HepG2 (cell line): ENCODE data around the gene FRMD5. TPM values are rescaled to one million over a fixed set of nuclear protein-coding genes. Genes with fewer than 3 reads are reported as not detected.

ENCODE experiments used
- ATAC-seq: fragments of 200-7000 bp; cut with Tn5 transposase; 3 replicates; pipeline ENCODE4 v1.9.1; 2020; ENCODE audit warnings: mild to moderate bottlenecking, moderate library complexity
- BruUV-seq: library from RNA; stranded (reverse); fragments of 400-500 nt; replicated peaks from 2 replicates; lab custom pipeline; 2021; lab: Mats Ljungman, UMichigan
- CTCF ChIA-PET: fragments of 300-600 bp; formaldehyde crosslinking; extraction: SDS; loops from one replicate; lab custom pipeline; 2021; ENCODE audit warnings: low total read pairs, inconsistent platforms, low intra/inter-chr PET ratio; lab: Yijun Ruan, JAX
- POLR2A ChIA-PET: fragments of 350-600 bp; sonication (Branson Sonifier 250); formaldehyde crosslinking; loops from one replicate; lab custom pipeline; 2020; ENCODE audit warnings: antibody characterized with exemption, inconsistent platforms; lab: Yijun Ruan, JAX
- DNase-seq: peaks from one replicate; pipeline ENCODE4 v3.0.0-alpha.2; 2015; ENCODE audit warnings: low spot score
- FAIRE-seq: peaks from 3 replicates; lab custom pipeline; 2011; peaks lifted over from hg19 to GRCh38; lab: Jason Lieb, UNC
- H2AFZ ChIP-seq: one replicate; pipeline ENCODE4 v1.6.1; 2011; ENCODE audit warnings: low read length, inconsistent platforms
- H3K27ac ChIP-seq: fragments of 300-600 bp; 3 replicates; pipeline ENCODE4 v1.8.0; 2011; ENCODE audit warnings: mixed run types, mild to moderate bottlenecking, mixed read lengths, low read length, inconsistent platforms; ENCODE audit not compliant: insufficient read depth; ENCODE audit errors: extremely low read length
- H3K27me3 ChIP-seq, 2 experiments: fragments of 200-600 bp in 1 of 2; 2 replicates in 1 of 2; 3 replicates in 1 of 2; pipeline versions ENCODE4 v1.6.0 to v1.8.0; 2011; ENCODE audit warnings: low read length in 2 of 2, mild to moderate bottlenecking in 2 of 2, moderate library complexity in 2 of 2, inconsistent platforms in 1 of 2; ENCODE audit not compliant: insufficient read depth in 2 of 2, control insufficient read depth in 1 of 2
- H3K36me3 ChIP-seq, 2 experiments: fragments of 200-600 bp in 1 of 2; replicated peaks in 1 of 2; 2 replicates in 1 of 2; 3 replicates in 1 of 2; pipeline versions ENCODE4 v1.5.1 to v1.8.0; 2011; ENCODE audit warnings: low read length in 2 of 2, inconsistent platforms in 1 of 2; ENCODE audit not compliant: insufficient read depth in 2 of 2, control insufficient read depth in 1 of 2
- H3K4me1 ChIP-seq: 2 replicates; pipeline ENCODE4 v1.5.1; 2012; ENCODE audit warnings: low read length, inconsistent platforms; ENCODE audit not compliant: insufficient read depth
- H3K4me2 ChIP-seq: 2 replicates; pipeline ENCODE4 v1.6.0; 2011; ENCODE audit warnings: low read depth, low read length, inconsistent platforms
- H3K4me3 ChIP-seq, 3 experiments: fragments of 200-600 bp in 1 of 3; sonication (generic), shearing (Covaris generic) in 1 of 3; replicated peaks in 1 of 3; 2 replicates each; pipeline ENCODE4 v1.5.1; 2011 to 2016; ENCODE audit warnings: low read length in 3 of 3, inconsistent platforms in 2 of 3, low read depth in 2 of 3, mild to moderate bottlenecking in 2 of 3, control low read depth in 1 of 3, mixed read lengths in 1 of 3; ENCODE audit not compliant: insufficient read depth in 1 of 3
- H3K79me2 ChIP-seq: one replicate; pipeline ENCODE4 v1.6.1; 2011; ENCODE audit warnings: low read length, inconsistent platforms; ENCODE audit not compliant: insufficient read depth
- H3K9ac ChIP-seq: 2 replicates; pipeline ENCODE4 v1.6.0; 2011; ENCODE audit warnings: mild to moderate bottlenecking, low read depth, low read length, inconsistent platforms; ENCODE audit not compliant: insufficient read depth
- H3K9me3 ChIP-seq: 2 replicates; pipeline ENCODE4 v1.5.1; 2012; ENCODE audit warnings: mild to moderate bottlenecking, low read length
- H4K20me1 ChIP-seq: 2 replicates; pipeline ENCODE4 v1.6.0; 2011; ENCODE audit warnings: inconsistent platforms, mild to moderate bottlenecking, low read length, moderate library complexity; ENCODE audit not compliant: insufficient read depth
- AGO2 ChIP-seq: fragments of 200-400 bp; formaldehyde crosslinking; optimal IDR thresholded peaks from 2 replicates; pipeline ENCODE3; 2017; ENCODE audit warnings: mild to moderate bottlenecking, low read depth, low read length, moderate library complexity
- ATF7 ChIP-seq, 2 experiments: fragments of 450-650 bp in 1 of 2; sonication (generic) in 1 of 2; formaldehyde crosslinking in 1 of 2; IDR thresholded peaks; 2 replicates each; pipeline versions ENCODE4 v1.4.0 to v1.6.1; 2016 to 2020; ENCODE audit warnings: antibody characterized with exemption in 1 of 2, mild to moderate bottlenecking in 1 of 2, missing genetic modification reagents in 1 of 2
- CREB1 ChIP-seq, 2 experiments: fragments of 450-650 bp in 1 of 2; IDR thresholded peaks; 2 replicates each; pipeline ENCODE4 v1.6.1; 2016 to 2017; ENCODE audit warnings: control low read depth in 1 of 2, mild to moderate bottlenecking in 1 of 2, missing compliant biosample characterization in 1 of 2, missing genetic modification characterization in 1 of 2
- NPAS2 ChIP-seq: sonication (generic); formaldehyde crosslinking; IDR thresholded peaks from 2 replicates; pipeline ENCODE4 v1.8.0; 2022; ENCODE audit warnings: mild to moderate bottlenecking, missing genetic modification reagents, borderline replicate concordance
- PRMT3 ChIP-seq: sonication (generic); formaldehyde crosslinking; IDR thresholded peaks from 2 replicates; pipeline ENCODE4 v1.8.1; 2022; ENCODE audit warnings: low read depth, mild to moderate bottlenecking, moderate library complexity, missing genetic modification reagents, borderline replicate concordance
- TBL1XR1 ChIP-seq: fragments of 150-350 bp; IDR thresholded peaks from 2 replicates; pipeline ENCODE4 v1.6.1; 2014; ENCODE audit warnings: borderline replicate concordance, low read length; ENCODE audit not compliant: partially characterized antibody
- ZNF251 ChIP-seq: sonication (generic); formaldehyde crosslinking; IDR thresholded peaks from 2 replicates; pipeline ENCODE4 v1.9.0; 2021; ENCODE audit warnings: mild to moderate bottlenecking, missing genetic modification reagents
- ZNF260 ChIP-seq: sonication (generic); formaldehyde crosslinking; IDR thresholded peaks from 2 replicates; pipeline ENCODE4 v1.4.0; 2020; ENCODE audit warnings: missing genetic modification reagents, low read depth, mild to moderate bottlenecking, borderline replicate concordance
- ZNF605 ChIP-seq: sonication (generic); formaldehyde crosslinking; IDR thresholded peaks from 2 replicates; pipeline ENCODE4 v1.8.0; 2022; ENCODE audit warnings: mild to moderate bottlenecking, missing genetic modification reagents
- WGBS: methylation state at CpG from one replicate; pipeline ENCODE4 v1.1.6; 2017; ENCODE audit warnings: low lambda C conversion rate; 5-methylcytosine and 5-hydroxymethylcytosine counted together
- in situ Hi-C: cut with HindIII; loops from 2 replicates; pipeline ENCODE4 v1.10.0; 2017; ENCODE audit warnings: low pct_unique_long_range_greater_than_20kb; ENCODE audit not compliant: extremely low pct_ligation_motif_present
- intact Hi-C: fragments of 100-400 bp; cut with micrococcal nuclease; formaldehyde crosslinking; loops from one replicate; pipeline ENCODE4 v1.10.0; 2022; ENCODE audit not compliant: unreplicated experiment
- polyA plus RNA-seq, 8 experiments: library from polyadenylated mRNA; depleted of rRNA in 3 of 8; stranded (reverse) in 7 of 8; unstranded in 1 of 8; fragments of >200 nt; fragmentation: Illumina TruSeq in 4 of 8; extraction: Trizol in 4 of 8; gene quantifications; 2 replicates each; pipeline versions ENCODE4 v1.2.1 to v1.2.3, GENCODE V29; 2011 to 2016; ENCODE audit warnings: low read depth in 4 of 8, missing spikeins in 1 of 8, mixed read lengths in 1 of 8; ENCODE audit not compliant: insufficient read depth in 1 of 8
- total RNA-seq, 5 experiments: library from RNA; depleted of rRNA; stranded (reverse); fragments of >200 nt; fragmentation: Illumina TruSeq; extraction: Trizol; gene quantifications; 2 replicates each; pipeline ENCODE4 v1.2.3, GENCODE V29; 2016; ENCODE audit warnings: low read depth in 1 of 5
- TF ChIP-seq, protein P1 (sequence below): sonication (generic); formaldehyde crosslinking; IDR thresholded peaks from 2 replicates; pipeline ENCODE4 v1.4.0; 2020; ENCODE audit warnings: missing genetic modification reagents, borderline replicate concordance

FRMD5 gene
- total and polyA plus RNA-seq, 2 of the 13 experiments (the other 11 are each of a cell fraction or from before 2014, with no cell fraction given): 0.93 to 1.5 TPM

DNA sequence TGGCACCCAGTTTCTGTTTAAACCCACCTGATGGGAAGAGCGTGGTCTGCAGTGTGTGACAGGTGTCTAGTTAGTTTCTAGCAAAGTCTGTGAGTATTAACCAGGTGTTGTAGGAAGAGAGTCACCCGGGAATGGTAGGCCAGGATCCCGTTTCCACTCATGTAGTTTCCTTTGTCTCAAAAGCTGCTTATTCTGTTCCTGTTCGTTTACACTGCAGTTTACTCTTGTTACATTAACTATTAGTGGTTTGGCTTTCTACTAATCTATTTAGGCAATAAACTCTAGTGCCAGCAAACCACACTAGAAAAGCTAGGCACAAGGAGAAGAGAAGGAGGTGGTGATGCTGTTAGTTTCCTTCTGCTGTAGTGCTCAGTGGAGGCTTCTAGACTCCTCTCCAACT lies 335.5 kb downstream of the FRMD5 start (continued):
- TF ChIP-seq, protein P1, sequence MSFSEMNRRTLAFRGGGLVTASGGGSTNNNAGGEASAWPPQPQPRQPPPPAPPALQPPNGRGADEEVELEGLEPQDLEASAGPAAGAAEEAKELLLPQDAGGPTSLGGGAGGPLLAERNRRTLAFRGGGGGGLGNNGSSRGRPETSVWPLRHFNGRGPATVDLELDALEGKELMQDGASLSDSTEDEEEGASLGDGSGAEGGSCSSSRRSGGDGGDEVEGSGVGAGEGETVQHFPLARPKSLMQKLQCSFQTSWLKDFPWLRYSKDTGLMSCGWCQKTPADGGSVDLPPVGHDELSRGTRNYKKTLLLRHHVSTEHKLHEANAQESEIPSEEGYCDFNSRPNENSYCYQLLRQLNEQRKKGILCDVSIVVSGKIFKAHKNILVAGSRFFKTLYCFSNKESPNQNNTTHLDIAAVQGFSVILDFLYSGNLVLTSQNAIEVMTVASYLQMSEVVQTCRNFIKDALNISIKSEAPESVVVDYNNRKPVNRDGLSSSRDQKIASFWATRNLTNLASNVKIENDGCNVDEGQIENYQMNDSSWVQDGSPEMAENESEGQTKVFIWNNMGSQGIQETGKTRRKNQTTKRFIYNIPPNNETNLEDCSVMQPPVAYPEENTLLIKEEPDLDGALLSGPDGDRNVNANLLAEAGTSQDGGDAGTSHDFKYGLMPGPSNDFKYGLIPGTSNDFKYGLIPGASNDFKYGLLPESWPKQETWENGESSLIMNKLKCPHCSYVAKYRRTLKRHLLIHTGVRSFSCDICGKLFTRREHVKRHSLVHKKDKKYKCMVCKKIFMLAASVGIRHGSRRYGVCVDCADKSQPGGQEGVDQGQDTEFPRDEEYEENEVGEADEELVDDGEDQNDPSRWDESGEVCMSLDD: no peak
- no peak for TF ChIP-seq ZNF251
- TF ChIP-seq, all 625 proteins: peak for 0

DNA sequence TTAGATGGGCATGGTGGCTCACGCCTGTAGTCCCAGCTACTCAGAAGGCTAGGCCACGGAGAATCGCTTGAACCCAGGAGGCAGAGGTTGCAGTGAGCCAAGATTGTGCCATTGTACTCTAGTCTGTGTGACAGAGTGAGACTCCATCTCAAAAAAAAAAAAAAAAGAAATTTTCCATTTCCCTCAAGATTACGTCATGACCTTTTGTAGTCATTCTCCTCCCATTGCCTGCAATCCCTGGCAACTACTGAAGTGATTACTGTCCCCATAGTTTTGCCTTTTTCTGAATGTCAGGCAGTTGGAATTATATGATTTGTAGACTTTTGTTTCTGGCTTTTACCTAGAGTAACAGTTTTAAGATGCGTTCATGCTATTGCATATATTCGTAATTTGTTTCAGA lies 340.3 kb downstream of the FRMD5 start:
- Histone ChIP-seq H3K9ac (no peak overlapping the region), H2AFZ (no peak overlapping the region), H3K9me3 (no peaks in the 10 kb centered on the region), H3K36me3 (no peaks in the 10 kb centered on the region; a peak in 2 of 5 replicates), H4K20me1 (no peaks in the 10 kb centered on the region), H3K27me3 (no peaks in the 10 kb centered on the region), H3K4me1 (no peaks in the 10 kb centered on the region), H3K27ac (no peak overlapping the region), H3K4me2 (no peak overlapping the region), H3K79me2 (no peaks in the 10 kb centered on the region), H3K4me3 (no peak overlapping the region)
- TF ChIP-seq ZNF260 (CRISPR knock-in tag): no peak
- no peak for TF ChIP-seq TBL1XR1
- TF ChIP-seq CREB1 (IDR thresholded peaks at IDR 0.05): 0 out of 2 replicates have a peak, but pooled peaks have one; percentile 23
- TF ChIP-seq CREB1 (CRISPR knock-in tag; IDR thresholded peaks at IDR 0.05): no peak
- no peak for TF ChIP-seq AGO2
- TF ChIP-seq PRMT3 (CRISPR knock-in tag): no peak
- no peak for TF ChIP-seq NPAS2 (CRISPR knock-in tag)
- no peak for TF ChIP-seq ZNF605 (CRISPR knock-in tag)
- peak; percentile 66 for TF ChIP-seq ATF7 (IDR thresholded peaks at IDR 0.05)
- TF ChIP-seq ATF7 (CRISPR knock-in tag; IDR thresholded peaks at IDR 0.05): no peak
- in situ Hi-C loops (no loop called here), intact Hi-C loops (no loop called here)
- ChIA-PET POLR2A (no interaction called here), CTCF (no interaction called here)
- WGBS: 69% methylated on average over 6 of the region's 6 CpGs
- no peak for DNase-seq
- BruUV-seq: no TSS peak
- no peak for FAIRE-seq
- ATAC-seq: no peak
